Mucosa of descending colon (tissue), 3 donors: ENCODE data around the gene B4GALT6. TPM values are rescaled to one million over a fixed set of nuclear protein-coding genes. Genes with fewer than 3 reads are reported as not detected.

Source experiments
- ATAC-seq: fragments of 200-7000 bp; cut with Tn5 transposase; one replicate; pipeline ENCODE4 v1.9.1; 2020; ENCODE audit warnings: mild to moderate bottlenecking, moderate library complexity
- DNase-seq, 3 donors: peaks; one replicate each; pipeline ENCODE4 v3.0.0-alpha.2; 2020
- H3K36me3 ChIP-seq: fragments of 200-600 bp; one replicate; pipeline ENCODE4 v1.8.0; 2021; ENCODE audit warnings: low read depth, mild to moderate bottlenecking
- H3K4me1 ChIP-seq: fragments of 200-600 bp; one replicate; pipeline ENCODE4 v1.8.0; 2021; ENCODE audit warnings: low read depth, mild to moderate bottlenecking
- H3K4me3 ChIP-seq: fragments of 200-600 bp; one replicate; pipeline ENCODE4 v1.8.0; 2021; ENCODE audit warnings: mild to moderate bottlenecking
- H3K9me3 ChIP-seq: fragments of 200-600 bp; one replicate; pipeline ENCODE4 v1.8.0; 2021; ENCODE audit warnings: mild to moderate bottlenecking
- intact Hi-C, 2 donors: fragments of 100-400 bp; cut with DNase I in 1 of 2; cut with micrococcal nuclease in 1 of 2; formaldehyde crosslinking; loops; one replicate each; pipeline versions ENCODE4 v1.11.0 to v1.11.1; 2022; cut with DNase I, micrococcal nuclease
- total RNA-seq, 3 donors: library from RNA; stranded (reverse); fragmentation: NEBNext Ultra II Directional in 2 of 3; extraction: Animal tissue kit (Norgen Biotek cat#: 25700) in 2 of 3; gene quantifications; one replicate each; pipeline versions ENCODE4 v1.2.1 to v1.2.4, GENCODE V29; 2021 to 2023
- TF ChIP-seq, protein P1 (sequence below): fragments of 200-600 bp; IDR thresholded peaks from one replicate; pipeline ENCODE4 v1.8.0; 2022; ENCODE audit warnings: antibody characterized with exemption, mild to moderate bottlenecking
- donor health status: DM: no; HTN: no; CAD: no; lungs with moderate emphysema.
- donor health status: DM: no; HTN: no; CAD: no.
- donor health status: DM: no; HTN: yes; CAD: no.

The B4GALT6 gene
- total RNA-seq, 3 donors from 2014 or later: 6.9 to 8.0 (median 7.8) TPM

- Histone ChIP-seq H3K4me3 (no peak within 1 kb of the TSS), H3K4me1 (no peaks in the 10 kb centered on the region), H3K9me3 (no peaks in the 10 kb centered on the region), H3K36me3 (no peaks in the 10 kb centered on the region)
- DNase-seq: no peak
- intact Hi-C loops: no loop called here
- peak; percentile 44 for ATAC-seq
- TF ChIP-seq, protein P1, sequence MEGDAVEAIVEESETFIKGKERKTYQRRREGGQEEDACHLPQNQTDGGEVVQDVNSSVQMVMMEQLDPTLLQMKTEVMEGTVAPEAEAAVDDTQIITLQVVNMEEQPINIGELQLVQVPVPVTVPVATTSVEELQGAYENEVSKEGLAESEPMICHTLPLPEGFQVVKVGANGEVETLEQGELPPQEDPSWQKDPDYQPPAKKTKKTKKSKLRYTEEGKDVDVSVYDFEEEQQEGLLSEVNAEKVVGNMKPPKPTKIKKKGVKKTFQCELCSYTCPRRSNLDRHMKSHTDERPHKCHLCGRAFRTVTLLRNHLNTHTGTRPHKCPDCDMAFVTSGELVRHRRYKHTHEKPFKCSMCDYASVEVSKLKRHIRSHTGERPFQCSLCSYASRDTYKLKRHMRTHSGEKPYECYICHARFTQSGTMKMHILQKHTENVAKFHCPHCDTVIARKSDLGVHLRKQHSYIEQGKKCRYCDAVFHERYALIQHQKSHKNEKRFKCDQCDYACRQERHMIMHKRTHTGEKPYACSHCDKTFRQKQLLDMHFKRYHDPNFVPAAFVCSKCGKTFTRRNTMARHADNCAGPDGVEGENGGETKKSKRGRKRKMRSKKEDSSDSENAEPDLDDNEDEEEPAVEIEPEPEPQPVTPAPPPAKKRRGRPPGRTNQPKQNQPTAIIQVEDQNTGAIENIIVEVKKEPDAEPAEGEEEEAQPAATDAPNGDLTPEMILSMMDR: no peak
These were observed 92.8 kb downstream of the B4GALT6 start, which contains the start of gene TTR for GRCh38 chr18:31591628-31592027. TTR (plus strand) TSS chr18:31591877; CDS start chr18:31591903, 26 bp downstream.

DNA sequence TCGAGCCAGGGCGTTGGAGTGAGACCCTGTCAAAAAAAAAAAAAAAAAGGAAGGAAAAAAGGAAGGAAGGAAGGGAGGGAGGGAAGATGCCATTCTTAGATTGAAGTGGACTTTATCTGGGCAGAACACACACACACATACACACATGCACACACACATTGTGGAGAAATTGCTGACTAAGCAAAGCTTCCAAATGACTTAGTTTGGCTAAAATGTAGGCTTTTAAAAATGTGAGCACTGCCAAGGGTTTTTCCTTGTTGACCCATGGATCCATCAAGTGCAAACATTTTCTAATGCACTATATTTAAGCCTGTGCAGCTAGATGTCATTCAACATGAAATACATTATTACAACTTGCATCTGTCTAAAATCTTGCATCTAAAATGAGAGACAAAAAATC, 93.3 kb downstream of the B4GALT6 start:
- DNase-seq (no peak), ATAC-seq (no peak)
- Histone ChIP-seq H3K4me1 (no peaks in the 10 kb centered on the region), H3K4me3 (no peak overlapping the region), H3K9me3 (no peaks in the 10 kb centered on the region), H3K36me3 (no peaks in the 10 kb centered on the region)
- intact Hi-C loops: no loop called here
- TF ChIP-seq, protein P1: no peak

- intact Hi-C loops: no loop called here
- no peak for ATAC-seq
- H3K4me1 ChIP-seq: no peaks in the 10 kb centered on the region
These were observed 93.8 kb downstream of the B4GALT6 start for GRCh38 chr18:31590570-31590969.

DNA sequence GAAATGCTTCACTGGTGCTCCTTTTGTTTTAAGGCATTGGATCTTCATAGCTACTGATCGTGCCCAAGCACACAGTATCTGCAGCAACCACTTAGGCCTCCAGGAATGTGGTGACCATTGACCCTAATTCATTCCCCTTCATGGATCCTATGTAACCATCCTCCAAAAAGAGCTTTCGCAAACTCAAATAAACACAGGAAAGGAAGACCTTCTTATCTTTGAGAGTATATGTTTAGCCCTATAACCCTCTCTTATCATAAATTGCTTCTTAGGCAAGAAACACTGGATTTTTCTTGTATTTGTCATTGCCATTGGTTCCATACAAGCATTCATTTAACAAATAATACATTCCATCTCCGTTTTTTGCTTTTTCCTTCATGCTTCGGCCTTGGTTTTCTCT, 96.9 kb downstream of the B4GALT6 start:
- DNase-seq: no peak
- no peak overlapping the region for H3K4me3 ChIP-seq
- no peaks in the 10 kb centered on the region for H3K36me3 ChIP-seq
- no peaks in the 10 kb centered on the region for H3K4me1 ChIP-seq
- no peaks in the 10 kb centered on the region for H3K9me3 ChIP-seq
- ATAC-seq: no peak
- TF ChIP-seq, protein P1: no peak
- intact Hi-C loops: no loop called here

More at GRCh38 chr18:31590570-31590969, 93.8 kb downstream of the B4GALT6 start:
- DNase-seq: no peak
- TF ChIP-seq, protein P1: no peak
- H3K4me3 ChIP-seq: no peak overlapping the region
- H3K36me3 ChIP-seq: no peaks in the 10 kb centered on the region
- H3K9me3 ChIP-seq: no peaks in the 10 kb centered on the region

DNA sequence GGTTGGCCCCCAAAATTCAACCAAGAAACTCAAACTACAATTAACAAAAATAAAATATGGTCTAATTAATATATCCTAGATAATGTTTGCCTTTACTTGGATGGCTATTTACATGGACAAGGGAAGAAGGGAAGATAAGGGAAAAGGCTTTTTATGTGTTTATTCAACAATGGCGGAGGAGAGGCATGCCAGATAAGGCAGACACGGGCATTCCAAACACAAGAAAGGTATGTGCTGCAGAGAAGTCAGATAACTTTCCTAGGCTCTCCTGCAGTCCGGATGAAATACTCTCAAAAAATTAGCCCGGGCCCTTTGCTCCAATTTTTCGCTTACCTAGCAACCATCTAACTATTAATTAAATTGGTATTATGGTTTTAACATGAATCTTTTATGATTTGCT, 97.8 kb downstream of the B4GALT6 start:
- Histone ChIP-seq H3K9me3 (no peaks in the 10 kb centered on the region), H3K36me3 (no peaks in the 10 kb centered on the region), H3K4me3 (no peak overlapping the region), H3K4me1 (no peaks in the 10 kb centered on the region)
- no peak for DNase-seq
- intact Hi-C loops: no loop called here
- TF ChIP-seq, protein P1: no peak
- ATAC-seq: no peak

GRCh38 chr18:31585991-31586390, 98.4 kb downstream of the B4GALT6 start:
- intact Hi-C loops: no loop called here
- H3K4me1 ChIP-seq: no peaks in the 10 kb centered on the region
- no peak overlapping the region for H3K4me3 ChIP-seq
- H3K36me3 ChIP-seq: no peaks in the 10 kb centered on the region
- TF ChIP-seq, protein P1: no peak
- DNase-seq: no peak
- no peaks in the 10 kb centered on the region for H3K9me3 ChIP-seq
- ATAC-seq: no peak
